NCI-H146 treated with DMSO at 0.1 percent for 48 hours (cell line): ENCODE measurements around the gene DUOX2.
"Not testable (repeated sequence)": the region's sequence is repeated elsewhere in the genome, so short reads cannot be mapped to it uniquely, and the experiment has no call there.

Experiments
- DNase-seq: peaks from one replicate; lab custom pipeline; 2025; ENCODE audit not compliant: unreplicated experiment; lab: John Stamatoyannopoulos, UW

The DUOX2 gene

DNA sequence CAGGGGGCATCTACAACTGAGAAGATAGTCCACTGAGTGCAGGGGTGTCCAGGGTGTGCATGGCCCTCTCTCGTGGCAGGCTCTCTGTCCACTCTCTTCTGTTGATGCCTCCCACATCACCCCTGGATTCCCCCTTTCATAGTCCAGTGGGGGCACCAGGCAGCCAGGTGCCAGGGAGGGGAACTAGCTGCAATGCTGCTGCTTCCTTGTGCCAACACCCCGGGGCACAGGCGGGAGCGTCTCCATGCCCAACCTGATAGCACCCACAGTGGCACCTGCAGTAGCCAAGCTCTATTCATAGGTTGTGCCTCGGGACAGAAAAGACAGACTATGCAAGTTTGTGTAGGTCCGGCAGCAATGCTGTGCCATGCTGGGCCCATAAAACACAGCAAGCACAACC lies 11.7 kb downstream of the DUOX2 start:
- no peak for DNase-seq

DNA sequence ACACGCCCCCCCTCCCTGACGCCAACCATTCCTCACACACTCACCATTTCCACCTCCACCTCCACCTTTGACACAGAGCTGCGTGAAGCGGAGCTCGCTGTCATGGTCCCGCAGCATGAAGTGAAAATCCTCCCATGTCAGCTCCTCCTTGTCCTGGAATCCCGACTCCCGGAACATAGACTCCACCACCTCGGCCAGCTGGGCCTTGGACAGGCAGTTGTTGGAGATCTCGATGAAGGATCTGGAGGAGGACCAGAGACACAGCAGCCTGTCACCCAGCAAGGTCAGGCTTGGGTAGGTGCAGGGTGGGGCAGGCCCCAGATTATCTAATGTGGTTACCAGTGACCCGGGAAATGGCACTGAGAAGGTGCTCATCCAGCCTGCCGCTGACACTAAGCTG lies 12.2 kb downstream of the DUOX2 start:
- DNase-seq = no peak

DNA sequence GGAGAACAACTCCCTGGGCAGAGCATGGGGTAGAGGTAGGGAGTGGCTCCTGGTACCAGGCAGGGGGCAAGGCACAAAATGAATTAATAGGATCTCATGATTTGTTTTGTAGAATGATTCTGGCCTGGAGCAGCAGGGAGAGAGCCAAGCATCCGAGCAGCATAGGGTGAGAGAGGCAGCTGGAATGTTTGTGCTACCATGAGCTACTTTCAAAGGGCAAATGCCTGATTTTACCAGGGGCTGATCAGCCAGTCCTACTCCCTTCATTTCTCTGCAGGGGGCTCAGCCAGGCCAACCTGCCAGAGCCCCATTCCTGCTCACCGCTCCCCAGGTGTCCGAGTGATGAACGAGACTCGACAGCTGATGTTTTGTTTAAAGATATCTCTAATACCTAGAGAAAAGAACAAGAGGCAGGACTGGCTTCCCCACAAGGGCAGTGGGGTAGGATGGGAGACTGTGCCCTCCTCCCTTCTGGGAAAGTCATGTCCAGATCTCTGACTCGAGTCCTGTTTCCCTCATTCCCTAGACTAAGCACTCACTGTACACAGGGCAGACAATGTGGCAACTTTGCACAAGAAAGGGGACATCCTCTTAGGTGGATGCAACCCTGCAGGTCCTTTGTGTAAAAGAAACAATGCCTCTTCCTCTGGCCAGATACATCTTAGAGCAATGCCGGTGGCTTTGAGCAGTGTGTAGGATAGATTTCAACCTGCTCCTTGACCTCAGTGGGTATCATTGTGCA lies 12.9 kb downstream of the DUOX2 start:
- DNase-seq = peak; percentile 35

DNA sequence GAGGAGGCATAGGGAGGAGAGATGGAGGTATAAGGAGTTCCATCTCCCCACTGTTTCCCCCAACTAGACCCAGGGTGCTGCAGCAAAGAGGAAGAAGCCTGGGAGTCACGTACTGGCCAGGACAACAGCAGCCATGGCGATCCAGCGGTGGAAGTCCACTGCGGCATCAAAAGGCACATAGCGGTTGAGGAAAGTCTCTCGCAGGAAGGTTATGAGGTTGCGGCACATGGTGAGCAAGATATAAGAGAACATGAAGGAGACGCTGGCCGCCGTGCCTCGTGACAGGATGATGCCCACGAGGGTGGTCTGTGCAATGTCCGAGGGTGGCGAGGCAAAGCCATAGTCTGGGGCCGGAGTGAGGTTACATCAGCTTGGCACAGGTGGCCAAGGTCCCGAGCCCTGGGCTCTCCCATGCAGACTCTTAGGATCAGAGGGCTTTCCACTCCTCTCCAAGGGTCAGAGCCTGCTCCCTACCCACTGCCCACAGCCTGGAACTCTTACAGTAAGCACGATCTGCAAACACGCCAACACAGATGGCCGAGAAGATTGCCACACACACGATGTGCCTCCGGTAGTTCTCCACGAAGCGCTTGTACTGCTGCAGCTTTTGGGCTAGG lies 14.3 kb downstream of the DUOX2 start:
- DNase-seq = no peak

DNA sequence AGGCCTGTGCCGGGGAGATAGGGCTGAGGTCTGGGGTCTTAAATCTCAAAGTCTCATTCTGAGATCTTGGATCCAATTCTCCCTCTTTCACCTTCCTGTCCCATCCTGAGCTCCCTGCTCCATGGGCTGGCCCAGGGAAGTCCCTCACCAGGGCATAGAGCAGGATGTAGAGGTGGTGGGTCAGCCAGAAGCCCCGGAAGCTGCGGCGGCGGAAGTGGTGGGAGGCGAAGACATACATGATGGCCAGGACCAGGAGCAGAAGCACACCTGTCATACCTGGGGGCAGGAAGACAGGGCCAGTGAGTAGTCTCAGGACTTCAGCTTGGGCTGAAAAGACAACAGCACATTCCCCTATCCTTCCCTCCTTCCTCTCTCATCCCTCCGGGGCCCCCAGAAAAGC lies 16.5 kb downstream of the DUOX2 start:
- DNase-seq = no peak

DNA sequence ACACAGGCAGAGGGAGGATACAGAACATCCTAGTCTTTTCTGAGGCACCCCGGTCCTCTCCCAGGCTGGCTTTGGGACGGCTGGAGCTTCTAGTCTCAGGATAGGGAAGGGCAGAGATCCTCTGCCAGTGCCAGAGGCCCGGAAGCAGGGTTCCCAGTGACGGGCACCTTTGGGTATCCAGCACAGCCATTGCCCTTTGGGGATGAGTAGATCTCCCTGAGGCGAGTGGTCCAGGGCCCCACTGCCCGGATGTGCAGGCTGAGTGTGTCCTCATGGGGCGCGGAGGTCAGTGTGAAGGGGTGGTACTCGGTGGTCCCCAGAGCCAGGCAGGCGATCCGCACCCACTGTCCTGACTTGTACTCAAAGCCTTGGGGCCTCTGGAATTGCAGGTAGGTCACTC lies 18.3 kb downstream of the DUOX2 start:
- no peak for DNase-seq

DNA sequence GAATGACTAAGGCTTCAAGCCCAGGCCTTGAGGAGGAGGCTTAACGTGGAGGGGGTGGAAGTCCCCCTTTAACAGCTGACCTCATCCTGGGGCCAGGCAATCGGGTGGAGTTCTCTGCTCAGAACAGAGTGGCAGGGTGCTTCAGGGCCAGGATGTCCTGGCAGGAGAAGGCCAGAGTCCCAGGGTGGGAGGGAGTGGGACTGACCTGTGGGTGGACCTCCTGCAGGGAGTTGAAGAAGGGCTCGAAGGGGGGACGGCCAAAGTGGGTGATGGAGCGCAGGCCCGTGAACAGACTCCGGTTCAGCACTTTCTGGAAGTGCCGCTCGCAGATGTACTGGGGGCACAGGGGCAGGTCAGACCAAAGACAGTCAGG lies 19.6 kb downstream of the DUOX2 start:
- no peak for DNase-seq

DNA sequence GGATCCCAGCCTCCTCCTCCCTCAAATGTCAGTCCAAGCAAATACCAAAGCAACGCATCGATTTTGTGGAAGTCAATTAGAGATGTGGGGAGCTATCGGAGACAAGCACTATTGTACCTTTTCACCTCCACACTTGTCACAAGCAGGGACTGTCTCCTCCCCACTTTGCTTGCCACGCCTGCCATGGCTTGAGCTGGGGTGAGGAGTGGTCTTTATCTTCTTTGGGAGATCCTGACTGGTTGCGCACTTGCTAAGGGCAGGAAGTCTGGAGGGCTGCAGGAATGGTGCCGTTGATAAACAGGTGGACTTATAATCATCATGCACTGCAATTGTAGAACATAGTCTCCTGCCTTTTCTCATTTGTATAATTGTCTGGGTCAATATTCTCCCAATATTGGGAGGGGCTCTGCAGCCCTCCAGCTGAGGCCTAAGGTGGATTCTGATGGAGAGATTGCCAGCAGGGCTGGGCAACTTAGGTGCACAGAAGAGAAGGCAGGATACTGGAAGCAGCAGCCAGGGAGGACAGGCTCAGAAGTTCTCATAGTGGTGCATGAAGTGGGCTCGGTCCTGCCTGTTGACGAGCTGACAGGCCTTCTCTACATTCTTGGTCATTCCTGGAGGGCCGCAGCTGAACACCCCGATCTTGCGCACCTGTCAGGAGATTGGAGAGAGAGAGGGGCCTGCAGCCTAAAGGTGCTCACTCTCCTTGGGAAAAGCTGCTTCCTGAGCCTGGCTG lies 20.2 kb downstream of the DUOX2 start:
- DNase-seq = no peak

DNA sequence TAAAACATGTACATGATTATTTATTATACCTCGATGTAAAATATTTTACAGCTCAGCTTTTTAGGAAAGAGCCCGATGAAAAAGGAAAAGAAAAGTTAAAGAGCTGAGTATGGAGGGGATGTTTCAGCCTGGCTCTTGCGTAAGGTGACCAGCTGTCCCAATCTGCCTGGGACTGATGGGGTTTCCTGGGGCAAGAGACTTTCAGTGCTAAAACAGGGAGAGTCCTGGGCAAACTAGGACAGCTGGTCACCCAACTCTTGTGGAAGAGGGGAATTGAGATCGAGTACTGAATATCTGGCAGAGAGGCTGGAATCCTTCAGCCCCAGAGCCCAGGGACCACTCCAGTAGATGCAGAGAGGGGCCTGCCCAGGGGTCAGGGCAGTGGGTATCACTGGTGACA lies 21.0 kb downstream of the DUOX2 start:
- no peak for DNase-seq

DNA sequence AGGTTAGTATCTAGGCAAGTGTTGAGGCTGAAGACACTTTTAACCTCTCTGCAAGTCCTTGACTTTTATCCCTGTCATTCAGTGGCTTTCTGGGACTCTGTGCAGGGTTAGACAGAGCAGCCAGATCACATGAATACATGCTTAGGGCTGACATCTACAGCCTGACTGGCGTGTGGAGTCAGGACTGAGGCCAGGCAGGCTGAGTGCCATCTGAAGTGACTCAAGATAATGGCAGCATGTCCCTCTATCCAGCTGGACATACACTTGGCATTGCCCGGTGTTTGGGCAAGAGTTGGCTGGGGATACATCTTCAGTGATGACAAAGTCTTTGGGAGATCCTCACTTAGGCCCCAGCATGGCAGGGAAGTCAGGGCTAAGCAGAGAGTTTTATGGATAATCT lies 22.4 kb downstream of the DUOX2 start:
- DNase-seq = no peak

DNA sequence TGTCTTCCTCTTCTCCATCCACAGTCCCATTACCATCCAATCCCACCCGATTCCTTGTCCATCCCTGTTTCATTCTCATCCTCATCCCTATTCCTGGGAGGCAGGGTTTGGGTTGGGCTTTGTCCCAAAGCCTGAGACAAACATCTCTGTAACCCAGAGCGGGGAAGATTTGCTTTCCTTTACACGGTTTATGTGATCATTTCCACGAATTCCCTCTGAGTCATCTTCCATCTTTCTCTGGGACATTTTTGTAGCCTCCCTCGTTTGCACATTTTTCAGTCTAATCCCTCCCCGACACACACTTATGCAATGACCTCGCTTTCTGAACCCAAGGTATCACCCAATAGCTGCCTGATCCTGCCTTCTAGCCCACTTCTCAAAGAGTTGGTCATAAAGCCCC lies 22.8 kb downstream of the DUOX2 start:
- no peak for DNase-seq

DNA sequence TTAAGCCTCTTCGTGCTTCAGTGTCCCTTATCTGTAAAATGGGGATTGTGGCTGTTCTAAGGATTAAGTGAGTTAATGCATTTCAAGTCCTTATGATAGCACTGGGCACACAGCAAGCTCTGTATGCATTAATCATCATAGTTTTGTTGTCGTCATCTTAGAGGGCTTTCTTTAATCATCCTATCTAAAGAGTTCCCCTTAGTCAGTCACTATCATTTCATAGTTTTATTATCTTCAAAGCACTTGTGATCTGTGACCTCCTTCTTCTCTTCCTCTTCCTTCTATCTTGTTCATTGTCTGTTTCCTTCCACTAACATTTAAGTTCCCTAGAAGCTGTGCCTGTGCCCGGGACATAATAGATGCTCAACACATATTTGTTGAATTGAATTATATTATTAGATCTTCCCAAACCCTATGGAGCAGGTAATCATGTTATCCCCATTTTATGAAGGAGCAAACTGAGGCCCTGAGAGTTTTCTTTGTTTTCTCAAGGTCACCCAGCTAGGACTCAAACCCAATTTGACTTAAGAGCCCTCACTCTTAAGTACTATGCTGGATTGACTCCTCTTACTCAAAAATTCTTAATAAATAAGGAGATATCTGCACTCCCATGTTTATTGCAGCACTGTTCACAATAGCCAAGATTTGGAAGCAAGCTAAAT lies 24.1 kb downstream of the DUOX2 start:
- DNase-seq = no peak

DNA sequence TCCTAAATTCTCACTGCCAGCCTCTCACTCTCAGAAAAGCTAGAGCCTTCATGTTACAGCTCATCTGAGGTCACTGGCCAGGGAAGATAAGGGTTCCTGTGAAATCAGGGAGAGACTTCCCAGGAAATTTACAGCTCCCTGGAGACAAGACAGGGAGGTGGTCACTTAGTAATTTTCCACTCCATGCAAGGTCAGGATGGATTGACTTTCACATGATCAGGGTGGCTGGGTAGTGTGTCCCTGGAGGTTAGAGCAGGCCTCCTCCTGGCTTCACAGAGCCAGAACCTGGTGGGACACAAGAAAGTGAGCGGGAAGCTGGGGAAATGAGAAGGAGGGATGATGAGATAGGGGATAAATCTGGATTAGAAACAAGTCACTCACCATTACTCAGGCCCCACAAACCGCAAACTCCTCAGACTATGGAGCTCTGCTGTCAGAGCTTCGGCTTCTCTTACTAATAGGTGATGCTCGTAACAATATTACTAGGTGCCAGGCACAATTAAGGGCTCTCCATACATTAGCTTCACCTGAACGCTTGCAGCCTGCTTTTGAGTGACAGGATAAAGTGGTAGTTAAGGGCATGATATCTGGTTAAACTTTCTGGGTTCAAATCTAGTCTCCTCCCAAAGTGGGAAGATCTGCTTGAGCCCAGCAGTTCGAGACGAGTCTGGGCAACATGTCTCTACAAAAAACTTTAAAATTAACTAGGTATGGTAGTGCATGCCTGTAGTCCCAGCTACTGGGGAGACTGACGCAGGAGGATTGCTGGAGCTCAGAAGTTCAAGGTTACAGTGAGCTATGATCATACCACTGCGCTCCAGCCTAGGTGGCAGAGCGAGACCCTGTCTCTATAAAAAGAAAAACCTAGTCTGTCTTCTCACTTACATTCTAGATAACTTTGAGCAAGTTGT lies 24.9 kb downstream of the DUOX2 start:
- DNase-seq = no peak

DNA sequence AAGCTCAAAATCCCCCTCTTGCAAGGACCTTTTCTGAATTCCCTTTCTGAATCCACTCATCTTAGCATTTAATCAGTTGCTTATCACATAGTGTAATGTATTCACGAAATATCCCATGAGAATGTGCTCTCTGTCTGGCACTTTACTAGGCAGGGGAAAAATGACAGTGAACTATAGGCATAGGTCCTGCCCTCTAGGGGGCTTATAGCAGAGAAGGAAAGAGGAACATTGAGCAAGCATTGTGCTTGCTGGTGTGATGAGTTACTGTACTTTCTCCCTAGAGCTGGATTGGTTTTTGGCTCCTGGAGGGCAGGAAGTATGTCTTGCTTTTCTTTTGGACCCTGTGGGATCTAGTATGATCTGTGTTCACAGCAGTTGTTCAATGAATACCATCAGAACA lies 26.5 kb downstream of the DUOX2 start:
- DNase-seq = no peak

DNA sequence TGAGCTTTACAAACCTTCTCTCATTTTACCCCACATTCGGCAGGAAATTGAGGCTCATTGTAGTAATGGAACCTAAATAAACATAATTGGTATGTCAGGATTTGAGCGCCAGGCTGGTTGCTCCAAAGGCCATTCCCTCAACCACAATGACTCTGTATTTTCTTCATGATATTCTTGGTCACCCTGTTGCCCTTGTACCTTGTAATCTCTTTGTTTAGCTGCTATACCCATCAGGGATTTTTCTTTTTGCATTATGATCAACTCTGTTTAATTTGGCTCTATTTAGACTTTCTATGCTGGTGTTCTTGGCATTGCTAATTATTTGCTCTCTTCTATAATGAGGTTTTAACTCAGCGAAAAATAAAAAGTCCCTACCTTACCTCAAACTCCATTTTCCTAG lies 29.8 kb downstream of the DUOX2 start:
- no peak for DNase-seq

DNA sequence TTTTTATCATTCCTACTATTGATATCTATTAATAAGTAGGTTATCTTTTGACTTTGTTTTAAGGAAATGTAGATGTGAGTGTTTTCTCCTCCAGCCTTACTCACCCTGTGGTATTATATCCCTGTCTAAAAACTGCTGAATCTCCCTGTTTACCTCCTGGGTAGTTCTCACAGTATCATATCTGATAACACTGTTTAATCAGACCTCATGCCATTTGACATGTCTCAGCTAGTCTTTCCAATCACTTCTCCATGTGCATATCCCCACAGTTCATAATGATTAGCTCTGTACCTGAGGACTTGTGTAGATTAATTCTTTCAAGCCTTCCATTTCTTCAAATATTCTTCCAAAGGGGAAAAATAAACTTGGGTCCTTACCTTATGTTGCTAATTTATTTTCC lies 30.7 kb downstream of the DUOX2 start:
- DNase-seq = peak; percentile 41

DNA sequence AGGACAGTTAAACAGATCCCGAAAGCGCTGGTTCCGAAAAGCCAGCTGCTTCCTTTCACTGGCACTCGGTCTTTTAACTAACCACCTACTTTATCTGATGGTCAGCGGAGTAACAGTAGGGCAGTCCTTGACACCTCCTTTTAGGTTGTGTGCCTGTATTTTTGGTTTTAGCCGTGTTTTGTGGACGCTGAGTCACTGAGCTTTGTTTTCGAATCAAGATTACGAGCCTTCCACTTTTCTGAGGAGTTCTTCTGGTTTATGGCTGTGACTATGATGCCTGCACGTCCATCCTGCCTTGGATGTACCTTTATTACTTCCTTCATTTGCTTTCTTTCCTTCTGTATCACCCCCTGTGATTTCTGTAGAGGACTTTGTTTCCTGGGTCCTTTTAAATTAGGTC lies 31.6 kb downstream of the DUOX2 start:
- DNase-seq = not testable (repeated sequence)

DNA sequence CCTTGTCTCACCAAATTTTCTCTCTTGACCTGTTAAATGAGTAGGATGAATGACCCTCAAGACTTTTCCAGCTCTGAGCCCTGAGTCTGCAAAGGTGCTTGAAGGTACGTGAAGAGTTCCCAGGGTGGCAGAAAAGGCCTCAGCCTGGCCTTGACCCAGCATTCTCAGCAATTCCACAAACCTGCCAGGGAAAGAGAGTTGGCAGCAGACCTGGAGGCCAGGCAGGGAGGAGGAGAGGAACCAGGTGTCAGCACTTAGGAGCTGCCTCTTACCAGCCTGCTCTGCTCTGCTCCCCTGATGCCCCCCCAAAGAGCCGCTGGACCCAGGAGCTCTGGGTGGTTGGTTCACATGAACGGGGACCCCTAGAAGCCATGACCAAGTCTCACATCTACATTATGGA lies 33.4 kb downstream of the DUOX2 start:
- DNase-seq = not testable (repeated sequence)

DNA sequence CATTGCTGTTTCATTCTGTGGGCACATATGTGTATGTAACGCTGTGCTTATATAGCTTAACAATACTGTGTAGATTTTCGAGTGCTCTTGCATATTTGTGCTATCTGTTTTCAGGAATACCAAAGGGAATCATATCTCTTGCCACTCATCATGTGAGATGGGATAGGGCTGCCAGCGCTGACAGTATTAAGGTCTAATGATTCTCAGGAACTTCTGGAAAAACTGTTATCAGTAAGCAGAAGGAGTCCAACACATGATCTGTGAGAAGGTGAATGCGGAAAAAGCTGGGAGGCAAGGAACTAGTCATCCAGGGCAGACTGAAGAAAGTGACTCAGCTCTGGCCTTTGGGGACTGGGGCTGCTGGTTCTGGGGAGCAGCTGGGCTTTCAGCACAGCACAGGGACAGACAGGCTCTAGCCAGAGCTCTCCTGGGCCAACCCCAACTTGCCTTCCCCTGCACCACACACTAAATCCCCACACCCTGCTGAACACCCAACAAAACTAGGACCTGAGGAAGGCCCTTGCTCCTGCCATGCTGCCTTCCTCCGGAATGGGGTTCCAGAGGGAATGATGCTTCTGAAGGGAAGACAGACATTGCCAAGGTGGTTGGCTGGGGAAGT lies 34.2 kb downstream of the DUOX2 start:
- DNase-seq = not testable (repeated sequence)

DNA sequence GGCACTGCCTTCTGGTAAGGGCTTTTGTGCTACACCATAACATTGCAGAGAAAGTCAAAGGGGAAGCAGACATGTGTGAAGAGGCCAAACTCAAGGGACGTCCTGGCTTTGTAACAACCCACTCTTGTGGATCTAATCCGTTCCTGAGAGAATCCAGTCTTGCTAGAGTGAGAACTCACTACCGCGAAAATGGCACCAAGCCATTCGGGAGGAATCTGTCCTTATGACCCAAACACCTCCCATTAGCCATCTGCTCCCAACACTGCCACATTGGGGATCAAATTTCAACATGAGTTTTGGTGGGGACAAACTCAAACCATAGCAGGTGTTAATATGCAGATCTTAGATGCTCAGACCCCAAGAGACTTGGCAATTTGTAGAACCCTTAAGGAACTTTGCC lies 34.8 kb downstream of the DUOX2 start:
- not testable (repeated sequence) for DNase-seq
